Activated T-helper 9 cell treated with anti-CD3 and anti-CD28 coated beads, Interleukin-2, amount 50 U/mL, for 16 hours (primary cell): ENCODE measurements around the gene PCLO.
"Not testable (repeated sequence)": the region's sequence is repeated elsewhere in the genome, so short reads cannot be mapped to it uniquely, and the experiment has no call there.

ENCODE experiments used
- DNase-seq: peaks from one replicate; pipeline ENCODE4 v3.0.0-alpha.2; 2020; ENCODE audit warnings: low read depth

Gene PCLO

DNA sequence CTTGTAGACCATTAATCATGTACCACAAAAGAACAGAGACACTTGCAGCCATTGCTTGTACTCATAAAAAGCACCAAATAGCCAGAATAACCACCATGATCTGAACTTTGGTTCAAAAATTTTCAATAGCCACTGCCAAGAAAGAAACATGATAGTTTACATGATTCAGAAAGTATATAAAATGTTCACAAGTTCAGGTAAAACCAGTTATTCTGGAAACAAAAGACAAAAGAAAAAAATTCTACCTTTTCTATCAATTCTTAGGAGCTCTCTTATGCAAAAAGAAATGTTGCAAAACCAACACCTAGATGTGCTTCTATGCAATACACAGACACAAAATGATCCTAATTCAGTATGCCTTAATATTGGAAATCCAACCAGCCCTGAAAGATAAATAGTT is 108.7 kb downstream of the PCLO start:
- no peak for DNase-seq

GRCh38 chr7:83040484-83040883 is 122.2 kb downstream of the PCLO start:
- DNase-seq, result no peak

DNA sequence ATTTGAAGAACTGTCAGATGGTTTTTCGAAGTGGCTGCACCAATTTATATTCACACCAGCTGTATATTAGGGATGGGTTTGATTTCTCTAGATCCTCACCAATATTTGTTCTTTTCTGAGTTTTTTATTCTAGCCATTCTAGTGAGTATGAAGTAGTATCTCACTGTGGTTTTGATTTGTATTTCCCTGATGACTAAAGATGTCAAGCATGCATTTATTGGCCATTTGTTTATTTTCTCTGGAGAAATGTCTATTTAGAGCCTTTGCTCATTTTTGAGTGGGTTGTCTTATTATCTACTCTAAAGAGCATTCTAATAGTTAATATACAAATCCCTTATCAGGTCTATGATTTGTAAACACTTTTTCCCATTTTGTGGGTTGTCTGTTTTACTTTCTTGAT is 123.9 kb downstream of the PCLO start:
- DNase-seq, result no peak

GRCh38 chr7:83036721-83037380 is 125.8 kb downstream of the PCLO start:
- no peak for DNase-seq

GRCh38 chr7:83036130-83036529 is 126.6 kb downstream of the PCLO start:
- no peak for DNase-seq

GRCh38 chr7:83032195-83032594 is 130.5 kb downstream of the PCLO start:
- no peak for DNase-seq

GRCh38 chr7:83023817-83024665 is 138.6 kb downstream of the PCLO start:
- not testable (repeated sequence) for DNase-seq

GRCh38 chr7:83021032-83021431 is 141.7 kb downstream of the PCLO start:
- no peak for DNase-seq

GRCh38 chr7:83020161-83020560 is 142.5 kb downstream of the PCLO start:
- DNase-seq, result no peak

- no peak for DNase-seq
Measured at GRCh38 chr7:83015916-83016315, 146.8 kb downstream of the PCLO start.

- no peak for DNase-seq
Measured at GRCh38 chr7:83014546-83014945, 148.1 kb downstream of the PCLO start.

GRCh38 chr7:83011954-83012353 is 150.7 kb downstream of the PCLO start:
- DNase-seq, result no peak

GRCh38 chr7:83005410-83005809 is 157.3 kb downstream of the PCLO start:
- no peak for DNase-seq

- no peak for DNase-seq
Measured at GRCh38 chr7:83001362-83002040, 161.2 kb downstream of the PCLO start.

DNA sequence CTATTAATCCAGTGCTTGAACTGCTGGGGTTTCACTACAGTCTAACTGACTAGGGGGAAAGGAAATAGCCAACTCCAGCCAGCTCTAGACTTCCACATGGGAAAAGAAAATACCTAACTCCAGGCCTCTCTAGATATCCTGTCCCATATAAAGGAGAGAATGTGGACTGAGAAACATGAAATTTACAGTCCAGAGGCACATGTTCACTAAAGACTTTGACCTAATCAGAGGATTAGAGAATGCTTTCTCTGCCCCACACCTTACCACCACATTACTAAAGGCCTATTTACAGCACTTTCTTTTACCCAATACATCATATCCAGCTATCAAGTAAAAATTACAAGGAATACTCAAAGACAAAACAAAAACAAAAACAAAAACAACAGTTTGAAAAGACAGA is 164.2 kb downstream of the PCLO start:
- no peak for DNase-seq

GRCh38 chr7:82985144-82985802 is 177.4 kb downstream of the PCLO start:
- DNase-seq, result no peak

- DNase-seq, result no peak
Measured at GRCh38 chr7:82980130-82980788, 182.4 kb downstream of the PCLO start.

DNA sequence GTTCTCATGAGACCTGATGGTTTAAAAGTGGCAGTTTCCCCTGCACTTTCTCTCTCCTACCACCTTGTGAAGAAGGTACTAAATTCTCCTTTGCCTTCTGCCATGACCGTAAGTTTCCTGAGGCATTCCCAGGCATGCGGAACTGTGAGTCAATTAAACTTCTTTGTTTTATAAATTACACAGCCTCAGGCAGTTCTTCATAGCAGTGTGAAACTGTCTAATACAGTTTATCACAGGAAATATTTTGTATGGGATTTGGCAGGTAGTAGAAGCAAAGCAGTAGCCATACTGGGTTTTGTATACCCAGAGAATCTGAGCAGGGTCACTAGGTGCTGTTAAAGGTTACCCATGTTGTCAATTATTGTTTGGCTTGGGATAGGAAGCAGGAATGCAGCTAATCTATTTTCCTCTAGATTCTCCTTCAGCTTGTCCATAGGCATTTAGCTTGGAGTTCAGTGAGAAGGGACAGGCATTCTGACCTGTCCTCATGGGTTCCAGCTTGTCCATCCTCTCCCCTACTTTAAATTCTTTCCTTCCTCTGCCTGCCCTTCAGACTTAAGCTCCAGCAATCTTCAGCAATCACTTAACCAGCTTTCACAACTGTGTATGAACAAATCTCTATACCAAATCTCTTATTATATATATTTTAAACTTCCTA is 186.7 kb downstream of the PCLO start:
- no peak for DNase-seq

DNA sequence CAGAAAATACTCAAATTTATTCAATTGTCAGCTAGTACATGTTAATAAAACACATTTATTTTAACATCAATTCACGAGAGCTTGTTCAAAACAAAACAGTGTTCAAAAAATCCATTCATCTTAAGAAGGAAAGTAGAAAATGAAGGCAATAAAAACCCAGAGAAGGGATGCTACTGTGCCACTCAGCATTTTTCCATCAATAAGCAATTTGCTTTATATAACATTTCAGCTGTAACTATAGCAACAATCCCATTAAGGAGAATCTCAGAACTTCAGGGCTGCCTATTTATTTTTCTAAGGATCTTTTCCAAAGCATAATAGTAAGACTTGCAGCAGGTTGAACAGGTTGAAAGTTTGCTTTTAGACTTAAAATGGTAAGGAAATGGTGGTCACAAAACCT is 190.5 kb downstream of the PCLO start:
- no peak for DNase-seq

DNA sequence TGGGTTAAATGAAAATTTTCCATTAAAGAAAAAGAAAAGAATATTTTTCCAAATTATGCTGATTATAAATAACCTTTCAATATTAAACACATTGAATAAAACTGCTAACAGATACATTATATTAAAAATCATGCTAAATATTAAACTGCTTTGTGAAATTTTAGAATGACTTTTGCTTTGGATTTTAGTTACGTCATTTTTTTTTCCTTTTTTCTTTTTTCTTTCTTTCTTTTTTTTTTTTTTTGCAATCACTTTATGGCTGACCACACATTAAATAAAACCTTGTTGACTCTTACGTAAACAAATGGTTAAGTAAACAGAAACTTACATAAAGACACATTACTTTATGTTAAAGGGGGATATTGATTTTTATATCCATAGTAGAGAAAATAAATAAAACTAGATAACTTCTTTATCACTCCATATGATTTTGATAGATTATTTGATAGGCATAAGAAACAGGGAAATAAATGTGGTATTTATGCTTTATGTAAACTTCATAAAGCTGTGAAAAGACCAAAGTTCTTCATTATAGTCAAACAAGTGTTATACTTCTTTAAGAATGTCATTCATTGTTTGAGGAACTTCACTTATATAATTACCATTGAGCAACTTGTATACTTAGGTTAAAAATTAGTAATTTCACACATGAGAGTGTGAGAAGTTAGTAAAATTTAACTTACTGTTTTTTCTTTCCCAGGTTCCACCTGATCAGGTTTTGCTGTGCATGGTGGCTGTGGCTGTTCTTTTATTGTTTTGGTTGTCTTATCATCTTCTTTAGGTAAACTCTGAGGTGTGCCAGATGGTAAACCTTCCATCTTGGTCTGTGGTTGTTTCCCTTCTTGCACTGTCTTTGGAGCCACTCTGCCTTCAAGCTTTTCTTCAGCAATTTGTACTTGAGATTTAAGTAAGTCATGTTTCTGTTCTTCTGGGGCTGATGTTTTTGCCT is 197.3 kb downstream of the PCLO start:
- DNase-seq, result no peak
